ENCODE measurements around the gene NSG1. TPM values are rescaled to one million over a fixed set of nuclear protein-coding genes. Genes with fewer than 3 reads are reported as not detected.
A peak's percentile ranks its signal among the peaks of the same experiment; 100 is the strongest.

NSG1 gene
- total and polyA plus RNA-seq, 2 of the 4 experiments (the other 2 are of a cell fraction): 0.72 to 1.6 TPM

DNA sequence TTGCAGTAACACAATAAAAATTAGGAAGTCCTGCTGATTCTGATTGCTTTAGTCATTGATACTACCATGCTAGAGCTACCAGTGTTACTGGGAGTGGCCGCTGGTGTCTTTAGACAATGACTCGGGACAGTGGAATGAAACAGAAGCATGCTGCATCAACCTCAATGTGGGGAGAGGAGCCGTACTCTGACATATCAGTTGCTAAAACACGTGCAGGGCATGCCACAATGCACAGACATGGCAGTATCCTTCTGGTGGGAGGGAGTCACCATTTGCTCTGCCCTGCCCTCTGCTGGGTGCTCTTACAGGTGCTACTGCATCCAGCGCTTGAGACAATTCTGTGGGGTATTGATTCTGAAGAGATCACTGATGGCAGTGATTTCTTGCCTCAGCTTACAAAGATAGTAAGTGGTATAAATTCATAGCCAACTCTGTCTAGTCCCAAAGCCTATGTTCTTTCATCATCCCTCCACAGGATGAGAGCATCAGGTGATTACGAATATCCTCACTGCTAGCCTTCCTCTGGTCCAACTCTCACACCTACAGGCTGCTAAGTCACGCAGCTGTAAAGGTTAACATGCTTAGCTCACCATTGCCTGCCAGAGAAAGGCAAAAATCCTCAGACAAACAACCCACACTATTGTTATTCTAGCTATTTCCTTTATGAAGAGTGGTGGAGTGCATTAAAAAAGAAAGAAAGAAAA lies 43.7 kb downstream of the NSG1 start:
- no peak overlapping the region for H3K23ac ChIP-seq (ENCODE audit: low read depth, low read length)
- 25% methylated on average over 4 of the region's 7 CpGs; no CpG with 5 or more reads in 1 of the 2 experiments for WGBS, 2 experiments (ENCODE audit: extremely low coverage in 2 of 2, insufficient read length in 1 of 2)
- no peak overlapping the region for H3K18ac ChIP-seq (ENCODE audit: low read depth, low read length)
- no peak overlapping the region for H2BK20ac ChIP-seq (ENCODE audit: low read depth, low read length)
- H3K56ac ChIP-seq (ENCODE audit: extremely low read depth, insufficient read depth, low read length): no peak overlapping the region
- no peak overlapping the region for H2AK9ac ChIP-seq (replicated peaks; ENCODE audit: low read depth, low read length, poor library complexity)
- in situ Hi-C loops (cut with MboI; ENCODE audit: low sequenced_read_pairs): no loop called here
- H2BK15ac ChIP-seq (ENCODE audit: low read depth, low read length): 0 out of 3 replicates have a peak overlapping the region, but pooled peaks have one; percentile 5
- H2AFZ ChIP-seq (replicated peaks; ENCODE audit: low read length, poor library complexity): peak overlapping the region; percentile 77
- no peak overlapping the region for H3K4me3 ChIP-seq (ENCODE audit: insufficient read depth, low read depth, low read length)
- ChIA-PET CTCF (interaction anchor here (0.6 to 1.6 kb wide), 8 partner anchors 9 to 249 kb away, joined by 3 to 6 read pairs (median 4); no protein-coding TSS in a partner anchor), POLR2A (ENCODE audit: unreplicated experiment) (no interaction called here)
- ATAC-seq (ENCODE audit: low read depth): peak; percentile 97
- H3K14ac ChIP-seq (replicated peaks; ENCODE audit: low read depth, low read length): no peak overlapping the region
- no peaks in the 10 kb centered on the region for H3K9me3 ChIP-seq (ENCODE audit: control insufficient read depth, insufficient read depth, low read length)
- H2BK120ac ChIP-seq (ENCODE audit: low read depth, low read length): no peak overlapping the region
- no peak overlapping the region for H4K8ac ChIP-seq (ENCODE audit: low read depth in 2 of 2, low read length in 2 of 2)
- intact Hi-C loops (cut with micrococcal nuclease): loop anchor here (1.0 to 2.0 kb wide), 3 partner anchors 34 to 178 kb away; no protein-coding TSS in a partner anchor
- BruUV-seq (replicated peaks): no TSS peak
- H2BK5ac ChIP-seq (ENCODE audit: low read depth, low read length, poor library complexity, severe bottlenecking): no peak overlapping the region
- H3K4me2 ChIP-seq (ENCODE audit: low read depth, low read length): no peak overlapping the region
- H4K20me1 ChIP-seq (ENCODE audit: insufficient read depth, low read length): peaks cover 3% of the 10 kb centered on the region; the same call in 1 of the 2 replicates
- peak overlapping the region; percentile 45; the same call in 1 of the 2 replicates for H2AK5ac ChIP-seq (ENCODE audit: low read depth, low read length)
- H3K27me3 ChIP-seq (ENCODE audit: control insufficient read depth, insufficient read depth, low read length): no peaks in the 10 kb centered on the region
- H3K79me1 ChIP-seq (ENCODE audit: low read depth in 1 of 2, low read length in 2 of 2): peaks cover 4% of the 10 kb centered on the region in 2 experiments; a peak in 1 of 4 replicates
- no peak overlapping the region for H4K5ac ChIP-seq (ENCODE audit: low read depth, low read length)
- no peak overlapping the region for H3K27ac ChIP-seq (ENCODE audit: insufficient read depth, low read length)
- DNase-seq: peak; percentile 92
- H3K4me1 ChIP-seq (ENCODE audit: control insufficient read depth, insufficient read depth, low read length): peaks cover 4% of the 10 kb centered on the region; the same call in 1 of the 2 replicates
- no peak overlapping the region for H4K91ac ChIP-seq (ENCODE audit: insufficient read depth, low read depth, low read length)
- peak overlapping the region; percentile 30; the same call in 1 of the 2 replicates for H3K4ac ChIP-seq (ENCODE audit: low read depth, low read length)
- peaks cover 15% of the 10 kb centered on the region; the same call in 1 of the 2 replicates for H3K9me1 ChIP-seq (ENCODE audit: insufficient read depth, low read length)
- H3K36me3 ChIP-seq (ENCODE audit: control insufficient read depth, insufficient read depth, low read length): peaks cover 17% of the 10 kb centered on the region
- no peak overlapping the region for H3K9ac ChIP-seq (ENCODE audit: low read depth, low read length)
- dilution Hi-C loops (cut with HindIII; ENCODE audit: low sequenced_read_pairs, unreplicated experiment): no loop called here
- TF ChIP-seq, protein P1, sequence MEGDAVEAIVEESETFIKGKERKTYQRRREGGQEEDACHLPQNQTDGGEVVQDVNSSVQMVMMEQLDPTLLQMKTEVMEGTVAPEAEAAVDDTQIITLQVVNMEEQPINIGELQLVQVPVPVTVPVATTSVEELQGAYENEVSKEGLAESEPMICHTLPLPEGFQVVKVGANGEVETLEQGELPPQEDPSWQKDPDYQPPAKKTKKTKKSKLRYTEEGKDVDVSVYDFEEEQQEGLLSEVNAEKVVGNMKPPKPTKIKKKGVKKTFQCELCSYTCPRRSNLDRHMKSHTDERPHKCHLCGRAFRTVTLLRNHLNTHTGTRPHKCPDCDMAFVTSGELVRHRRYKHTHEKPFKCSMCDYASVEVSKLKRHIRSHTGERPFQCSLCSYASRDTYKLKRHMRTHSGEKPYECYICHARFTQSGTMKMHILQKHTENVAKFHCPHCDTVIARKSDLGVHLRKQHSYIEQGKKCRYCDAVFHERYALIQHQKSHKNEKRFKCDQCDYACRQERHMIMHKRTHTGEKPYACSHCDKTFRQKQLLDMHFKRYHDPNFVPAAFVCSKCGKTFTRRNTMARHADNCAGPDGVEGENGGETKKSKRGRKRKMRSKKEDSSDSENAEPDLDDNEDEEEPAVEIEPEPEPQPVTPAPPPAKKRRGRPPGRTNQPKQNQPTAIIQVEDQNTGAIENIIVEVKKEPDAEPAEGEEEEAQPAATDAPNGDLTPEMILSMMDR (conservative IDR thresholded peaks at IDR 0.05; ENCODE audit: low read depth, low read length): peak; percentile 70
- TF ChIP-seq, protein P2, sequence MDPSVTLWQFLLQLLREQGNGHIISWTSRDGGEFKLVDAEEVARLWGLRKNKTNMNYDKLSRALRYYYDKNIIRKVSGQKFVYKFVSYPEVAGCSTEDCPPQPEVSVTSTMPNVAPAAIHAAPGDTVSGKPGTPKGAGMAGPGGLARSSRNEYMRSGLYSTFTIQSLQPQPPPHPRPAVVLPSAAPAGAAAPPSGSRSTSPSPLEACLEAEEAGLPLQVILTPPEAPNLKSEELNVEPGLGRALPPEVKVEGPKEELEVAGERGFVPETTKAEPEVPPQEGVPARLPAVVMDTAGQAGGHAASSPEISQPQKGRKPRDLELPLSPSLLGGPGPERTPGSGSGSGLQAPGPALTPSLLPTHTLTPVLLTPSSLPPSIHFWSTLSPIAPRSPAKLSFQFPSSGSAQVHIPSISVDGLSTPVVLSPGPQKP (IDR thresholded peaks at IDR 0.05; ENCODE audit: borderline replicate concordance, low read depth, low read length): no peak
- peak; percentile 46 for TF ChIP-seq MAZ (IDR thresholded peaks at IDR 0.05; ENCODE audit: borderline replicate concordance, low read depth, low read length)
- TF ChIP-seq, protein P3, sequence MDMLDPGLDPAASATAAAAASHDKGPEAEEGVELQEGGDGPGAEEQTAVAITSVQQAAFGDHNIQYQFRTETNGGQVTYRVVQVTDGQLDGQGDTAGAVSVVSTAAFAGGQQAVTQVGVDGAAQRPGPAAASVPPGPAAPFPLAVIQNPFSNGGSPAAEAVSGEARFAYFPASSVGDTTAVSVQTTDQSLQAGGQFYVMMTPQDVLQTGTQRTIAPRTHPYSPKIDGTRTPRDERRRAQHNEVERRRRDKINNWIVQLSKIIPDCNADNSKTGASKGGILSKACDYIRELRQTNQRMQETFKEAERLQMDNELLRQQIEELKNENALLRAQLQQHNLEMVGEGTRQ (IDR thresholded peaks at IDR 0.05; ENCODE audit: low read depth, low read length): peak; percentile 47; the same call in 1 of the 2 replicates
- no peak for TF ChIP-seq RCOR1 (IDR thresholded peaks at IDR 0.05; ENCODE audit: insufficient replicate concordance, low read length)
- no peak for TF ChIP-seq CHD1 (IDR thresholded peaks at IDR 0.05; ENCODE audit: low read depth, low read length)
- TF ChIP-seq BHLHE40 (IDR thresholded peaks at IDR 0.05; ENCODE audit: low read depth, low read length): peak; percentile 100
- no peak for TF ChIP-seq CEBPB (IDR thresholded peaks at IDR 0.05; ENCODE audit: low read depth, low read length)
- peak; percentile 69 for TF ChIP-seq SMC3 (IDR thresholded peaks at IDR 0.05; ENCODE audit: low read depth, low read length)
- TF ChIP-seq RAD21 (IDR thresholded peaks at IDR 0.05; ENCODE audit: low read length): peak; percentile 63
- no peak for TF ChIP-seq MAFK (IDR thresholded peaks at IDR 0.05; ENCODE audit: low read depth, low read length)
- no peak for TF ChIP-seq NFE2L2 (IDR thresholded peaks at IDR 0.05; ENCODE audit: low read depth, low read length)
- no peak for TF ChIP-seq POLR2A (IDR thresholded peaks at IDR 0.05; ENCODE audit: low read depth, low read length)
- 0 out of 2 replicates have a peak, but pooled peaks have one; percentile 10 for TF ChIP-seq FOS (IDR thresholded peaks at IDR 0.05; ENCODE audit: low read depth, low read length)
